ENCODE measurements around the gene VGLL1.

Gene VGLL1

DNA sequence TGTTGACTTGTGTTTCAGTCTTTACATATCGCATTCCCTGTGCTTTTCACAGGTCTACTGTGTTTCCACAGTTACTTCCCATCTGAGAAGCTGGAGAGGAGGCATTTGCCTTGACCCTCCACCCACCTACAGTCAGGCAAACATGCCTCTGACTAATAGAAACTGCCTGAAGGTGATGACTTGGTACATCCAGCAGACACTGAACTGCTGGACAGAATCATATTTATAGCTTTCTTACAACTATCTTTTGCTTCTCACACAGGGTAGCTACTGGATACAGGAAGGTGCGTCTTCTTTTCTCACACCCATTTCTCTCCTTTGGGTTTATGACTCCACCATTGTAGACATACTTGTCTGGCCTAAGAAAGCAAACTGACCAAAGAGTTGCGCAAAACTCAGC, 58.0 kb downstream of the VGLL1 start:
- Histone ChIP-seq H3K36me3 (ENCODE audit: insufficient read depth, low read length) (no peaks in the 10 kb centered on the region), H3K9me3 (ENCODE audit: low read depth, low read length) (no peaks in the 10 kb centered on the region)
- no peak for TF ChIP-seq EZH2 (IDR thresholded peaks at IDR 0.05)

DNA sequence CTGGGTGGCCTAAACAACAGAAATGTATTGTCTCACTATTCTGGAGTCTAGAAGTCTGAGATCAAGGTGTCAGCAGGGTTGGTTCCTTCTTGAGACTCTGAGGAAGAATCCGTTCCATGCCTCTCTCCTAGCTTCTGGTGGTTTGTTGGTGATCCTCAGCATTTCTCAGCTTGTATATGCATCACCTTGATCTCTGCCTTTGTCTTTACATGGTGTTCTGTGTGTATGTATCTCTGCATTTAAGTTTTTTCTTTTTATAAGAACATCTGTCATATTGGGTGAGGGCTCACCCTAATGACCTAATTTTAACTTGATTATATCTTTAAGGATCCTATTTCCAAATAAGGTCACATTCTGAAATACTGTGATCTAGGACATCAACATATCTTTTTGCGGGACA, 65.3 kb downstream of the VGLL1 start:
- Histone ChIP-seq H3K27ac (no peak overlapping the region), H3K36me3 (ENCODE audit: insufficient read depth, low read length) (no peaks in the 10 kb centered on the region), H3K9me3 (ENCODE audit: low read depth, low read length) (no peaks in the 10 kb centered on the region), H3K4me3 (no peak overlapping the region), H3K9ac (ENCODE audit: insufficient read length) (no peak overlapping the region)
- TF ChIP-seq EZH2 (IDR thresholded peaks at IDR 0.05) = no peak
- no peak for TF ChIP-seq POLR2AphosphoS5 (IDR thresholded peaks at IDR 0.05; ENCODE audit: borderline replicate concordance, low read depth, low read length)
- no peak for TF ChIP-seq FOXP2 (optimal IDR thresholded peaks at IDR 0.05; ENCODE audit: control extremely low read depth, extremely low read length, insufficient read depth)
- no peak for DNase-seq (ENCODE audit: low read depth, low spot score)

More for the DNA sequence above, 58.0 kb downstream of the VGLL1 start:
- Histone ChIP-seq H3K9ac (ENCODE audit: insufficient read length) (no peak overlapping the region), H3K4me3 (no peak overlapping the region), H3K27ac (no peak overlapping the region)
- no peak for DNase-seq (ENCODE audit: low read depth, low spot score)

DNA sequence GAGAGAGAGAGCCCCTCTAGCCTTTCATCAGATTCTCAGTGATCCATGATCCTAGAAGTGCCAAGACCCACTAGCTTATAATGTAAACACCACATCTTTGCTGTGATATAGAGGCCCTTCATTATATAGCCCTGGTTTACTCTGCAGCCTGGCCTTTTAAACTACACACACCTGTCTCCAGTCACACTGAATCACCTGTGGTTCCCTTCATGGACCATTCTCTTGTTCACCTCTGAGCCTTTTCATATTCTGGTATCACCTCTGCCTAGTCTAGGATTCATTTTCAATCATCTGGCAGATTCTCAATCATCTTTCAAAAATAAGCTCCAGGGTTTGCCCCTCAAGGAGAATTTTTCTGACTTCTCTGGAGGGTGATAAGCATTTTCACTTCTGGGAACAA, 65.9 kb downstream of the VGLL1 start:
- no peaks in the 10 kb centered on the region for H3K36me3 ChIP-seq (ENCODE audit: insufficient read depth, low read length)
- H3K4me3 ChIP-seq = no peak overlapping the region
- H3K9ac ChIP-seq (ENCODE audit: insufficient read length) = no peak overlapping the region
- H3K27ac ChIP-seq = no peak overlapping the region
- TF ChIP-seq FOXP2 (optimal IDR thresholded peaks at IDR 0.05; ENCODE audit: control extremely low read depth, extremely low read length, insufficient read depth) = no peak
- TF ChIP-seq EZH2 (IDR thresholded peaks at IDR 0.05) = no peak
- no peak for TF ChIP-seq POLR2AphosphoS5 (IDR thresholded peaks at IDR 0.05; ENCODE audit: borderline replicate concordance, low read depth, low read length)
- no peaks in the 10 kb centered on the region for H3K9me3 ChIP-seq (ENCODE audit: low read depth, low read length)
- no peak for DNase-seq (ENCODE audit: low read depth, low spot score)

DNA sequence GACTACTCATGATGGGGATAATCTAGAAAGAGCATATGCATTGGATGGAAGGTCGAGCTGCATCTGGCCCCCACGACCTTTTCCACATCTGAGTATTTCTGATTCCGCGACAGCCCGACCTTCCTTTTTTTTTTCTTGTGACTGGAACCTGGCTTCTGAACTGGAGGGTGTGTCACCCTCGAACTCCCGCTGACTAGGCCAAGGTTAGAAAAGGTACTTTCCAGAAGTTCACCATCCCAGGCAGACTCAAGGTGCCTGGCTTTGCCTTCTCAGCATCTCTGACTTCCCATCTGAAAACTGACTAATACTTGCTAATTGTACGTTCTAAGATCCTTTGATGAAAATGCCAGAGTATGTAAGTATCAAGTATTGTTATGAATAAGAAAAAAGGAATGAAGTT, 66.6 kb downstream of the VGLL1 start:
- H3K36me3 ChIP-seq (ENCODE audit: insufficient read depth, low read length) = no peaks in the 10 kb centered on the region
- TF ChIP-seq POLR2AphosphoS5 (IDR thresholded peaks at IDR 0.05; ENCODE audit: borderline replicate concordance, low read depth, low read length) = no peak
- no peak for TF ChIP-seq FOXP2 (optimal IDR thresholded peaks at IDR 0.05; ENCODE audit: control extremely low read depth, extremely low read length, insufficient read depth)
- no peak for TF ChIP-seq EZH2 (IDR thresholded peaks at IDR 0.05)
- H3K27ac ChIP-seq = no peak overlapping the region
- H3K4me3 ChIP-seq = no peak overlapping the region
- H3K9me3 ChIP-seq (ENCODE audit: low read depth, low read length) = no peaks in the 10 kb centered on the region
- no peak for DNase-seq (ENCODE audit: low read depth, low spot score)
- no peak overlapping the region for H3K9ac ChIP-seq (ENCODE audit: insufficient read length)

DNA sequence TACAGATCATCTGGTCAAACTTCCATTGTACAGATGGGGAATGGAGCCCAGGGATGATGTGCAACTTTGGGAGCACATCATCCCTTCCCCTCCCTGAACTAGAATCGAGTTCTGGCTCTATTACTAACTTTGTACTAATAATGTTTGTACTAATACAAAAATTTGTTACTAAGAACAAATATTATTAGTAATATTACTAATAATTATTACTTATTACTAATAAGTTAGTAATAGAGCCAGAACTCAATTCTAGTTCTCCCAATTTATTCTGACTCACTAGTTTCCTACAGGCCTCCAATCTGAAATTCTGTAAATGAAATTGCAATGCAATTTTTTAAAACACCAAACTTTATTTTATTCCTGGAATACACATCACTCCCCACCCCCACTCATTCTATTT, 68.0 kb downstream of the VGLL1 start:
- Histone ChIP-seq H3K9me3 (ENCODE audit: low read depth, low read length) (no peaks in the 10 kb centered on the region), H3K4me3 (no peak overlapping the region), H3K36me3 (ENCODE audit: insufficient read depth, low read length) (no peaks in the 10 kb centered on the region), H3K9ac (ENCODE audit: insufficient read length) (no peak overlapping the region), H3K27ac (no peak overlapping the region)
- no peak for TF ChIP-seq FOXP2 (optimal IDR thresholded peaks at IDR 0.05; ENCODE audit: control extremely low read depth, extremely low read length, insufficient read depth)
- TF ChIP-seq POLR2AphosphoS5 (IDR thresholded peaks at IDR 0.05; ENCODE audit: borderline replicate concordance, low read depth, low read length) = no peak
- TF ChIP-seq EZH2 (IDR thresholded peaks at IDR 0.05) = no peak
- no peak for DNase-seq (ENCODE audit: low read depth, low spot score)
